GM18951 (cell line): ENCODE data around the gene CAPN7.
"Not testable (repeated sequence)": the region's sequence is repeated elsewhere in the genome, so short reads cannot be mapped to it uniquely, and the experiment has no call there.

Experiments used
- POLR2A ChIP-seq: IDR thresholded peaks from 4 replicates; pipeline ENCODE4 v1.6.1; 2011; ENCODE audit warnings: mild to moderate bottlenecking; ENCODE audit not compliant: insufficient read length, insufficient read depth; ENCODE audit errors: extremely low read depth
- in situ Hi-C: fragments of 300-500 bp; cut with MboI; formaldehyde crosslinking; loops from one replicate; pipeline ENCODE4 v1.12.0; 2022; ENCODE audit warnings: low sequenced_read_pairs, mixed read lengths, inconsistent platforms; ENCODE audit not compliant: unreplicated experiment

CAPN7 gene

DNA sequence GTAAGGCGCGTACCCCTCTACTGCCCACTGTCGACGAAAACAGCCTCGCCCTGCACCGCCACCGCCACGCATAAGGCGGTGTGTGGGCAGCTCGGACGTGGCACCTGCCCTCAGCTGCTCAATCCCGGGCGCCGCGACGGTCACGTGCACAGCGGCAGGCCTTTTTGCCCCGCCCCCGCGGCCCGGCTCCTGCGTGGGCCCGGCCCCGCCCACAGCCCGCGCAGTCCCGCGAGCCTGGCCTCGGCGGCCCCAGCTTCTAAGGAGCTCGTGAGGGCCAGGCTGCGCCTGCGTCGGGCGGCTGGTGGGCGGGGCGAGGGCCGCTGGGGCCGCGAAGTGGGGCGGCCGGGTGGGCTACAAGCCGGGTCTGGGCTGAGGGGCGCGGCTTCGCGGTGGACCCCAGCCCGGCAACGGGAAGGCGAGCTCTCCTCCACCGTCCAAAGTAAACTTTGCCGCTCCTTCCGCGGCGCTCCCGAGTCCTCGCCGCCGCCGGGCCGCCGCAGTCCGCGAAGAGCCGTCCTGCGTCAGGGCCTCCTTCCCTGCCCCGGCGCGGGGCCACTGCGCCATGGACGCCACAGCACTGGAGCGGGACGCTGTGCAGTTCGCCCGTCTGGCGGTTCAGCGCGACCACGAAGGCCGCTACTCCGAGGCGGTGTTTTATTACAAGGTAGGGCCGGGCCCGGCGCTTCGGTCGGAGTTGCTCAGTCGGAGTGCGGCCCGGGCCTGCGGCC, at the start of gene CAPN7:
CAPN7 (plus strand) TSS at position 313 of the 728 bp plus-strand sequence; CDS start at position 563, 250 bp downstream.
- peak; percentile 90 for TF ChIP-seq POLR2A
- in situ Hi-C loops: loop anchor here (25.0 kb wide), 1 partner anchor 356 kb away; no protein-coding TSS in a partner anchor

DNA sequence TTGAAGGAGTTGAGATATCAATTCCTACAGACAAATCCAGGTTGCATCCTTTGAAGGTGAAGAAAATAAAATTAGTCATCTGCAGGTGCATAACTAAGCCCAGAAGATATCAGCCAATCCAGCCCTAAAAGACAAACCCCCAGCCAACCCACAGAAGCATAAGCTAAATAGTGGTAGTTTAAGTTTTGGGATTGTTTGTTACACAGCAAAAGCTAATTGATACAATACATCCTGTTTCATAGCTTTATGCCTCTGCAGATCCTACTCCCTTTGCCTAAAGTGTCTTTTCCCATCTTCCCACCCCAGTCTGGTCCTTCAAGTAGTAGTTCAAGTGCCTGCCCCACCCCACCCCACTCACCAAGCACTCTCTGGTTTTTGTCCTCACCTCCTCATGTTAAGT, 48.6 kb upstream of the CAPN7 start:
- in situ Hi-C loops: no loop called here

DNA sequence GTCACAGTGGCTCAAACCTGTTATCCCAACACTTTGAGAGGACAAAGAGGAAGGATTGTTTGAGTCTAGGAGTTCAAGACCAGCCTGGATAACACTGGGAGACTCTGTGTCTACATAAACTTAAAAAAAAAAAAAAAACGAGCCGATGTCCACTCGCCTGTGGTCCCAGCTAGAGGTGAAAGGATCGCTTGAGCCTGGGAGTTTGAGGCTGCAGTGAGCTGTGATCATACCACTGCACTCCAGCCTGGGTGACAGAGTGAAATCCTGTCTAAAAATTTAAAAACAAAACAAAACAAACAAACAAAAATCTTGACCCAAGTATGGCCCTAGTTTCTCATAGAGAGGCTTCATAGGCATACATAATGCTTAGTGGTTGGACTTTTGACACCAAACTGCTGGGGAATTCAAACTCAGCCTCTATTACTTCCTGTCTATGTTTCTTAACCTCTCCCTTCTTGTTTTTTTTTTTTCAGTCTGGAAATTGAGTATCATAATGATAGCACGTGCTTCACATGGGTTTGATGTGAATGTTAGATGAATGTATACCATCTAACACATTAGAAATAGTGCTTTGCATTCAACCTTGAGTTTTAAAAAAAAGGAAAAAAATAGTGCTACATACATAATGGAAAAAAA, 46.4 kb upstream of the CAPN7 start:
- in situ Hi-C loops: no loop called here
- TF ChIP-seq POLR2A: no peak

More for the DNA sequence above, 48.6 kb upstream of the CAPN7 start:
- TF ChIP-seq POLR2A: no peak

DNA sequence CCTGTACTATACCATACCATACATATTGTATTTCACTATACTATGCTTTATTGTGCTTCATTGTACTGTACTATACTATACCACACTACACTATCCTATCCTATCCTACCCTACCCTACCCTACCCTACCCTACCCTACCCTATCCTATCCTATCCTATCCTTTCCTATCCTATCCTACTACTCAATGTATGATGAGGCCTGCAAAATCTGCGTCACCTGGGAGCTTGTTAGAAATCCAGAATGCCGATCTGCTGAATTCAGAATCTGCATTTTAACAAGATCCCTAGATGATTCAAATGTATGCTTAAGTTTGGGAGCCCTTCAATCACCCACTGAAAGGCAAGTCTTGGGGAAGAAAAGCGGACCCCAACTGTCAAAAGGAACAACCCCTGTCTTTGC, 45.4 kb upstream of the CAPN7 start:
- TF ChIP-seq POLR2A: no peak
- in situ Hi-C loops: no loop called here

DNA sequence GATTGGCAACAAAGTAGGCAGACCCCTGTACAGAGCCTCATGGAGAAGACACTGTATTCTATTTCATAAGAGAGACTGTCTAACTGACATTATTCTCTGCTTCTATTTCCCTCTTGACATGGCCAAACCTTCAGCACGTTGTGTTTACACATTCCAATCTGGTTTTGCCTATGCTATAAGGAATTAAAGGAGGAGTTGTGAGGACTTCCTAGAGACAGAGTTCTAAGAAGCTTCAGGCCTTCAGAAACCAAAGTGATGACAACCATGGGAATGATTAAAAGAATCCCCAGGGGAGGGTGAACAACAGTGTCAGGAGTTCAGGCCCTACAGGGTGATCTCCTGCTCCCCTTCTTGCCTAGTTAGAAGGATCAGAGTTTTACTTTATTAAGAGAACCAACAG, 44.9 kb upstream of the CAPN7 start:
- in situ Hi-C loops: no loop called here
- TF ChIP-seq POLR2A: no peak

DNA sequence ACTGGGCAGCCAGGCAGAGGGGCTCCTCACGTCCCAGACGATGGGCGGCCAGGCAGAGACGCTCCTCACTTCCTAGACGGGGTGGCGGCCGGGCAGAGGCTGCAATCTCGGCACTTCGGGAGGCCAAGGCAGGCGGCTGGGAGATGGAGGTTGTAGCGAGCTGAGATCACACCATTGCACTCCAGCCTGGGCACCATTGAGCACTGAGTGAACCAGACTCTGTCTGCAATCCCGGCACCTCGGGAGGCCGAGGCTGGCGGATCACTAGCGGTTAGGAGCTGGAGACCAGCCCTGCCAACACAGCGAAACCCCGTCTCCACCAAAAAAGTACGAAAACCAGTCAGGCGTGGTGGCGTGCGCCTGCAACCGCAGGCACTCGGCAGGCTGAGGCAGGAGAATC, 42.4 kb upstream of the CAPN7 start:
- in situ Hi-C loops: not testable (repeated sequence)

DNA sequence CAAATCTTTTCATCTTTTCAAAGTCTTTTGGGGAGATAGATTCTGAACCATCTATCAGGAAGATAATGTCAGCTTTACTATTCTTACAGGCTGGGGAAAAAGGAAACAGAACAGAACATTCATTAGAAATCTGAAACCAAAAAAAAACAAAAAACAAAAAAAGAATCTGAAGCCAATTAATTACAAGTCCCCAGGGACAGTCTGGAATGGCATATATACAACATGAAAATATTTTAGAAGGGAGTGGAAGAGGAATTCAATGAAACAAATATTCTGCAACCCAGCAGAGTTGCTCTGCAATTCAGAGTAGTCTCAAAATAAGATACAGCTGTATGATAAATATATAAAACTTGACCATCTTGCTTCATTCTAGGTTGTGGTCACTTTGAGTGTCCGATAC, 41.7 kb upstream of the CAPN7 start:
- in situ Hi-C loops: no loop called here
- TF ChIP-seq POLR2A: no peak

DNA sequence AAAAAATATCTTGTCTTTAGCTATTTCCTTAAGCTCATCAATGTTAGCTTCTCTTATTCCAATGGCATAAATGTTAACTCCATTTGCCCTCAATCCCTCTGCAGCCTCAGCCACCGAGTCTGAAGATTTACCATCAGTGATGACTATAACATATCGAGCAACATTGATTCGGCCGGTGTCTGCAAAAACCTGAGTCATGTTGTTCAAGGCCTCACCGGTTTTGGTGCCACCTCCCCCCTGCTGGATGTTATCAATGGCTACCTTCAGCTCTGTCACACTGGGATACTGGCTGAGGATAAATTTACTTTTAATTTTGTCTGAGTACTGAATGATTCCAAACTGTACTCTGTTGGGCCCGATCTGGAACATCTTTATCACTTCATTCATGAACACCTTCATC, 41.0 kb upstream of the CAPN7 start:
- in situ Hi-C loops: no loop called here
- TF ChIP-seq POLR2A: no peak

DNA sequence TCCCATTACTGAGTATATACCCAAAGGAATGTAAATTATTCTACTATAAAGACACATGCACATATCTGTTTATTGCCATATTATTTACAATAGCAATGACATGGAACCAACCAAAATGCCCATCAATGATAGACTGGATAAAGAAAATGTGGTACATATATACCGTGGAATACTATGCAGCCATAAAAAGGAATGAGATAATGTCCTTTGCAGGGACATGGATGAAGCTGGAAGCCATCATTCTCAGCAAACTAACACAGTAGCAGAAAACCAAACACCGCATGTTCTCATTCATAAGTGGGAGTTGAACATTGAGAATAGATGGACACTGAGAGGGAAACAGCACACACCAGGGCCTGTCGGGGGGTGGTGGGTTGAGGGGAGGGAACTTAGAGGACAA, 39.7 kb upstream of the CAPN7 start:
- in situ Hi-C loops: not testable (repeated sequence)

DNA sequence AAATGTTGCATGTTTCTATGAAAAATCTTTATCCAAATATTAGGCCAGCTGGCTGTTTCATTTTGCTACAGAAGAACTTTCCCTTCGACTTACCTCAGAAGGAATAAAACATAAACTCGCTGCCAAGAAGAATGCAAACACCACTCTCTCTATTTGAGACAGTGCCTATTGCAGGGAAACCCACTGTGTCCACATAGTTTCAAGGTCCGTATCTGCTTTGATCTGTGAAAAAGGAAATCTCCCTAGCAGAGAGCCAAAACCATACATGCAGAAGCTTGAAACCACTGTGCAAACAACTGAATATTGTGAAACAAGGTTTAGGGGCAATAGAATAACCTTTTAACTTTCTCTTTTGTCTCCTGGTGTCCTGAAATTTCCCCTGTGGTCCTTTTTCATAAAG, 35.0 kb upstream of the CAPN7 start:
- in situ Hi-C loops: no loop called here
- TF ChIP-seq POLR2A: no peak

DNA sequence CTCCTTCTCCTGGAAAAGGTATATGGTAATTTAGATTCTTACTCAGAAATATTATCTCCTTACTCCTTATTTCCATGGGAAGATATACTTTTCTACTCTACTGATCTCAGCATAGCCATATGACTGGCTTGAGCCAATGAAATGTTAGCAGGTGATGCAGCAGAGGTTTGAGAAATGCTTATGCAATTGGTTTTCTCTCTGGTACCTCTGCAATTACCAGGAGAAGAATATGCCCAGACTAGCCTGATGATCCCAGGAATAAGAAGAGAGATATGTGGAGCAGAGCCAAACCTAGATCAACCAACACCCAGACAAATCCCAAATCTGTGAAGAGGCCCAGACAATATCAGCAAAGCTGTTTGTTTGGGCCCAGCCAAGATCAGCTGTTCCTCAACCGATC, 33.2 kb upstream of the CAPN7 start:
- in situ Hi-C loops: no loop called here
- no peak for TF ChIP-seq POLR2A

DNA sequence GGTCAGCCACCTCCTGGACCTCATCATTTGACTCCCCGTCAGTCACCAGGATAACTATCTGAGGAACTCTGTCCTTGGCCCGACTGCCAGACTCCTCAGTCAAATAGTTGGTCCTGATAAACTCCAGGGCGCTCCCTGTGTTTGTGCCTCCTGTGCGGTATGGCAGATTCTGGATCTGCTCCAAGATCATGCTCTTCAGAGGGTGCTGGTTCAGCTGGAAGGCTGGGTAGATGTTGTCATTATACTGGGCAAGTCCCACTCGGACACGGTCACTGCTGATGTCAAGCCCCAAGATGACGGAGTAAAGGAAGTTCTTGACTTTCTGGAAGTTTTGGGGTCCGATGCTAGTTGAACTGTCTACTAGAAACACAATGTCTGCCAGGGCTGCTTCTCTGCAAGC, 31.1 kb upstream of the CAPN7 start:
- in situ Hi-C loops: no loop called here
- TF ChIP-seq POLR2A: no peak

DNA sequence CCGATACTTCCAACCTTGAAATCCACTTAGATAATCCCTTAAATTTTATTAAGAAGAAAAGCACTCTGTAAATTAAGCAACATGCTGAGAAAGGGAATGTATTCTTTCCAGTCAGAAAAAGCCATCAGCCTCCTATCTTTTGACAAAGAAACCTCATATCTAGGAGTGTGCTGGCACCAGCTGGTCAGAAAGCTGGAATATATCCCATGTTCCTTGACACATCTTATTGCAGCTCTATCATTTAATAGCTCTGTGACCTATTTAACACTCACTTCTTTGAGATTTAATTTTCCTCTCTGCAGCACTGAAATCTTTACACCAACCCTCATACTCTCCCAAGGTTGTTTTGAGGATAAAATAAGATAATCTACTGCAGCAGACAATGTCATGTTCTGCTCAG, 30.4 kb upstream of the CAPN7 start:
- no peak for TF ChIP-seq POLR2A
- in situ Hi-C loops: no loop called here

DNA sequence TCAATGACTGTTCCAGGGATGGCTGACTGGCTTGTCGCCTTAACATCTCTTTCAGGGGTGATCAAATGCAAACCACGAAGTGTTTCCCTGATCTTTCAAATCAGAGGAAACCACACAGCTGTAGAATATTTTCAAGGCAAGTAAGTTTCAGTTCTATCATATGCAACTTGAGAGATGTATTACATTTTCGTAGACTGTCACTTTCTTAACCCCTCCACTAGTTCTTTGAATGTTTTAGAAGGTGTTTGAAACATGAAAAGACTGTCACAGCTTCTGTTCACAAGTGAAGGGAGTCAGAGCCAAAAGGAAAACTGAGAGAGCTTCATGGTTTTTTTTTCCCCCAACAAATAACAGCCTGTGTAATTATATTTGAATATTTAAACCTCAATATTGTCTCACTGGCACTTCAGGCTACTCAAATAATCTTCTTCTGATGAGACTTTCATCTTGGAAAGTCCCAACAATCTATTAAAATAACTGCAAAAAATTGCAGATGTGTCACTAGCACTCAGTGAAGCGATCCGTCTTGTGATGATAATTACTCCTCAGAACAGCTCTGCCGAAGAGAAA, 25.9 kb upstream of the CAPN7 start:
- in situ Hi-C loops: no loop called here
- no peak for TF ChIP-seq POLR2A
